ENCODE data around the gene MCRIP1.

The MCRIP1 gene

DNA sequence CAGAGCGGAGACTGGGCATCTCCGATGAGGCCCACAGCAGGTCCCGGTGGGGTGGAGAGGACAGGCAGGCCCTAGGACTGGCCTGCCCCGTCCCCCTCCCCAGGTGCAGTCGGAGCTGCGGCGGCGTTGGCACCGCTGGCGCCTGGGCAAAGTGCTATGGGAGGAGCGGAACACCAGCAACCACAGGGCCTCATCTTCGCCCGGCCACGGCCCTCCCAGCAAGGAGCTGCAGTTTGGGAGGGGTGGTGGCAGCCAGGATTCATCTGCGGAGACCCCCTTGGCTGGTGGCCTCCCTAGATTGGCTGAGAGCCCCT, 19.8 kb downstream of the MCRIP1 start:
- H3K4me3 ChIP-seq (ENCODE audit: low read depth, low read length): no peak overlapping the region
- TF ChIP-seq, protein P1, sequence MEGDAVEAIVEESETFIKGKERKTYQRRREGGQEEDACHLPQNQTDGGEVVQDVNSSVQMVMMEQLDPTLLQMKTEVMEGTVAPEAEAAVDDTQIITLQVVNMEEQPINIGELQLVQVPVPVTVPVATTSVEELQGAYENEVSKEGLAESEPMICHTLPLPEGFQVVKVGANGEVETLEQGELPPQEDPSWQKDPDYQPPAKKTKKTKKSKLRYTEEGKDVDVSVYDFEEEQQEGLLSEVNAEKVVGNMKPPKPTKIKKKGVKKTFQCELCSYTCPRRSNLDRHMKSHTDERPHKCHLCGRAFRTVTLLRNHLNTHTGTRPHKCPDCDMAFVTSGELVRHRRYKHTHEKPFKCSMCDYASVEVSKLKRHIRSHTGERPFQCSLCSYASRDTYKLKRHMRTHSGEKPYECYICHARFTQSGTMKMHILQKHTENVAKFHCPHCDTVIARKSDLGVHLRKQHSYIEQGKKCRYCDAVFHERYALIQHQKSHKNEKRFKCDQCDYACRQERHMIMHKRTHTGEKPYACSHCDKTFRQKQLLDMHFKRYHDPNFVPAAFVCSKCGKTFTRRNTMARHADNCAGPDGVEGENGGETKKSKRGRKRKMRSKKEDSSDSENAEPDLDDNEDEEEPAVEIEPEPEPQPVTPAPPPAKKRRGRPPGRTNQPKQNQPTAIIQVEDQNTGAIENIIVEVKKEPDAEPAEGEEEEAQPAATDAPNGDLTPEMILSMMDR (IDR thresholded peaks at IDR 0.05; ENCODE audit: low read depth, low read length, missing control alignments): no peak
- in situ Hi-C loops (cut with HindIII; ENCODE audit: low sequenced_read_pairs): no loop called here
- DNase-seq (ENCODE audit: low read depth): no peak

DNA sequence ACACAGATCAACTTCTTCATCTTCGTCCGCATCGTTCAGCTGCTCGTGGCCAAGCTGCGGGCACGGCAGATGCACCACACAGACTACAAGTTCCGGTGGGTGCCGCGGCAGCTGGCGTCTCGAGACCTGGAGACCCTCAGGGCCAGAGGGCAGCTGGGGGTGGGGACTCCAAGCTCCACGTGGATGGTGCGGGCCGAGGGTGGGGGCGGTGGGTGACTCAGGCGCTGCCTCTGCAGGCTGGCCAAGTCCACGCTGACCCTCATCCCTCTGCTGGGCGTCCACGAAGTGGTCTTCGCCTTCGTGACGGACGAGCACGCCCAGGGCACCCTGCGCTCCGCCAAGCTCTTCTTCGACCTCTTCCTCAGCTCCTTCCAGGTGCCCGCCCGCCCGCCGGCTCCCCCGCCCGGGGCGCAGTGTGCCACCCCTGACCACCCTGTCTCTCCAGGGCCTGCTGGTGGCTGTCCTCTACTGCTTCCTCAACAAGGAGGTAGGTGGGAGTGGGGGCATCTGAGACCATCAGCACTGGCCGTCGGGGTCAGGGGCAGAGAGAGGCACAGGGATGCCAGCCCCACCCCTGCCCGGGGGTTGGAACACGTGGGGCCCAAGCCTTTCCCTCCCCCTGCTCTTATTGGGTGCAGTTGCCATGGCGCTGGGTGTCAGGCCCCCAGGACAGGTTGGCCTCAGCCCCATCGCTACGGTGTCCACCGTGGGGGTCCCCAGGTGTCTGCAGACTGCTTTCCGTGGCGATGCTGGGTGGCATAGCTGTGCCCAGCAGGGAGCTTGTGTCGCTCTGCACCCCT, 20.3 kb downstream of the MCRIP1 start:
- H3K4me3 ChIP-seq (ENCODE audit: low read depth, low read length): no peak overlapping the region
- no peak for DNase-seq (ENCODE audit: low read depth)
- in situ Hi-C loops (cut with HindIII; ENCODE audit: low sequenced_read_pairs): no loop called here
- TF ChIP-seq, protein P1 (IDR thresholded peaks at IDR 0.05; ENCODE audit: low read depth, low read length, missing control alignments): no peak

DNA sequence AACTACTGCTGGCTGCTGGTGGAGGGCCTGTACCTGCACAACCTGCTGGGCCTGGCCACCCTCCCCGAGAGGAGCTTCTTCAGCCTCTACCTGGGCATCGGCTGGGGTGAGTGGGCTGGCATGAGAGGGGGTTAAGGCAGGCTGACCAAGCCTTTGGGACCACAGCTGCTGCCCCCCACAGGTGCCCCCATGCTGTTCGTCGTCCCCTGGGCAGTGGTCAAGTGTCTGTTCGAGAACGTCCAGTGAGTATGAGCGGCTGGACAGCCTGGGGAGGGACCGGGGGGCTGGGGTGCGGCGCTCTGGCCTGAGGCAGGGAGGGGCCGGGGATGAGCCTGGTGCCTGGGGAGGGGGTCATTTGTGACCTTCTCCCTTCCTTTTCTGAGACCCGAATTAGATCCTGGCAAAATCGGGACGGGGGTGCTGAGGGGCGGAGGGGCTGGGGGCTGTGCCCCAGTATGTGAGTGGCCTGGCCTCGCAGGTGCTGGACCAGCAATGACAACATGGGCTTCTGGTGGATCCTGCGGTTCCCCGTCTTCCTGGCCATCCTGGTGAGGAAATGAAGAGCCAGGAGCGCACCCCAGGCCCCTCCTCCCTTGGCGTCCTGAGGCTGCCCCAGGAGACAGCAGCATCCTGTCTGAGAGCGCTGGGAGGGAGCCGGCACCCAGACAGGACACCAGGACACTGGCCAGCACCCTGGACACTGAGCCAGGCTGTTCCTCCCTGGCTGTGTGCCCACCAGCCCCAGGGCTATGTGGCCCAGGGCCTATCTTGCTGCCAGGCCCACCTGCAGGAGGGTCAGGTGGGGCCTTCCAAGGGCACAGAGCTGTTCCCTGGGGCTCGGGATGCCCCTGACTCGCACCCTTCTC, 21.2 kb downstream of the MCRIP1 start:
- in situ Hi-C loops (cut with HindIII; ENCODE audit: low sequenced_read_pairs): no loop called here
- DNase-seq (ENCODE audit: low read depth): no peak
- TF ChIP-seq, protein P1 (IDR thresholded peaks at IDR 0.05; ENCODE audit: low read depth, low read length, missing control alignments): no peak
- no peak overlapping the region for H3K4me3 ChIP-seq (ENCODE audit: low read depth, low read length)

DNA sequence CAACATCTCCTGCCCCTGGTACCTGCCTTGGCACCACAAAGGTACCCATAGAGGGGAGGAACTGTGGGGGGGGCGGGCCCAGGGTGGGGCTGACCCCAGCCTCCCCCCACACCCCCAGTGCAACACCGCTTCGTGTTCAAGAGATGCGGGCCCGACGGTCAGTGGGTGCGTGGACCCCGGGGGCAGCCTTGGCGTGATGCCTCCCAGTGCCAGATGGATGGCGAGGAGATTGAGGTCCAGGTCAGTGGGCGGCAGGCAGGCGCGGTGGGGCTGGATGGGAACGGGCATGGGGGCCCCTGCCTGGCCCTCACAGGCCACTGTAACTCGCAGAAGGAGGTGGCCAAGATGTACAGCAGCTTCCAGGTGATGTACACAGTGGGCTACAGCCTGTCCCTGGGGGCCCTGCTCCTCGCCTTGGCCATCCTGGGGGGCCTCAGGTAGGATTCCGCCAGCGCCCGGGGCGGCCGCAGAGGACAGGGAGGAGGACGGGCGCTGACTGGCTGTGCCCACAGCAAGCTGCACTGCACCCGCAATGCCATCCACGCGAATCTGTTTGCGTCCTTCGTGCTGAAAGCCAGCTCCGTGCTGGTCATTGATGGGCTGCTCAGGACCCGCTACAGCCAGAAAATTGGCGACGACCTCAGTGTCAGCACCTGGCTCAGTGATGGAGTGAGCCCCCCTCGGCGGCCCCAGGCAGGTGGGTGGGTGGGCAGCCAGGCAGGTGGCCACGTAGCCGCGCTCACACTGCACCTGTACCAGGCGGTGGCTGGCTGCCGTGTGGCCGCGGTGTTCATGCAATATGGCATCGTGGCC, 22.0 kb downstream of the MCRIP1 start:
- in situ Hi-C loops (cut with HindIII; ENCODE audit: low sequenced_read_pairs): no loop called here
- H3K4me3 ChIP-seq (ENCODE audit: low read depth, low read length): no peak overlapping the region
- TF ChIP-seq, protein P1 (IDR thresholded peaks at IDR 0.05; ENCODE audit: low read depth, low read length, missing control alignments): no peak
- DNase-seq (ENCODE audit: low read depth): no peak

DNA sequence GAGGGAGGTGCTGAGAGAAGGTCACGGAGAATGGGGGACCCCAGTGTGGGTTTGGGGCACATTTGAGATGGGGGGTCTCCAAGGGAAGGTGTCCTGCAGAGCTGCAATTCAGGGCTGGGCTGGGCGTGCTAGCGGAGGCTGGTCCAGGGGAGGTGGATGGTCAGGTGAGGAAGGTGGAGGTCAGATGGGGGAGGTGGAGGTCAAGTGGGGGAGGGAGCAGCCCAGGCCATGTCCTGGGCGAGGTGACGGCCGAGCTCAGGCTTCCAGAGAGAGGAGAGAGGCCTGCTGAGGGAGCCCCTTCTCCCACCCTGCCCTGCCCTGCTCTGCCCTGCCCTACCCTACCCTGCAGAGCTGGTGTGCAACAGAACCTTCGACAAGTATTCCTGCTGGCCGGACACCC, 22.6 kb downstream of the MCRIP1 start:
- no peak for DNase-seq (ENCODE audit: low read depth)
- H3K4me3 ChIP-seq (ENCODE audit: low read depth, low read length): no peak overlapping the region
- in situ Hi-C loops (cut with HindIII; ENCODE audit: low sequenced_read_pairs): no loop called here
- TF ChIP-seq, protein P1 (IDR thresholded peaks at IDR 0.05; ENCODE audit: low read depth, low read length, missing control alignments): no peak

DNA sequence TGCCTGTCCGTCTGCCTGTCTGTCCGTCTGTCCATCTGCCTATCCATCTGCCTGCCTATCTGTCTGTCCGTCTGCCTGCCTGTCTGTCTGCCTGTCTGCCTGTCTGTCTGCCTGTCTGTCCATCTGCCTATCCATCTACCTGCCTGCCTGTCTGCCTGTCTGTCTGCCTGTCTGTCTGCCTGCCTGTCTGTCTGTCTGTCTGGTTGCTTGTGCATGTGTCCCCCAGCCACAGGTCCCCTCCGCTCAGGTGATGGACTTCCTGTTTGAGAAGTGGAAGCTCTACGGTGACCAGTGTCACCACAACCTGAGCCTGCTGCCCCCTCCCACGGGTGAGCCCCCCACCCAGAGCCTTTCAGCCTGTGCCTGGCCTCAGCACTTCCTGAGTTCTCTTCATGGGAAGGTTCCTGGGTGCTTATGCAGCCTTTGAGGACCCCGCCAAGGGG, 23.5 kb downstream of the MCRIP1 start:
- TF ChIP-seq, protein P1 (IDR thresholded peaks at IDR 0.05; ENCODE audit: low read depth, low read length, missing control alignments): no peak
- DNase-seq (ENCODE audit: low read depth): no peak
- no peak overlapping the region for H3K4me3 ChIP-seq (ENCODE audit: low read depth, low read length)
- in situ Hi-C loops (cut with HindIII; ENCODE audit: low sequenced_read_pairs): no loop called here
